ENCODE results near the gene GPR157. TPM values are rescaled to one million over a fixed set of nuclear protein-coding genes. Genes with fewer than 3 reads are reported as not detected.

GPR157 gene
- total RNA-seq, 1 donor from 2014 or later: 12.2 TPM

DNA sequence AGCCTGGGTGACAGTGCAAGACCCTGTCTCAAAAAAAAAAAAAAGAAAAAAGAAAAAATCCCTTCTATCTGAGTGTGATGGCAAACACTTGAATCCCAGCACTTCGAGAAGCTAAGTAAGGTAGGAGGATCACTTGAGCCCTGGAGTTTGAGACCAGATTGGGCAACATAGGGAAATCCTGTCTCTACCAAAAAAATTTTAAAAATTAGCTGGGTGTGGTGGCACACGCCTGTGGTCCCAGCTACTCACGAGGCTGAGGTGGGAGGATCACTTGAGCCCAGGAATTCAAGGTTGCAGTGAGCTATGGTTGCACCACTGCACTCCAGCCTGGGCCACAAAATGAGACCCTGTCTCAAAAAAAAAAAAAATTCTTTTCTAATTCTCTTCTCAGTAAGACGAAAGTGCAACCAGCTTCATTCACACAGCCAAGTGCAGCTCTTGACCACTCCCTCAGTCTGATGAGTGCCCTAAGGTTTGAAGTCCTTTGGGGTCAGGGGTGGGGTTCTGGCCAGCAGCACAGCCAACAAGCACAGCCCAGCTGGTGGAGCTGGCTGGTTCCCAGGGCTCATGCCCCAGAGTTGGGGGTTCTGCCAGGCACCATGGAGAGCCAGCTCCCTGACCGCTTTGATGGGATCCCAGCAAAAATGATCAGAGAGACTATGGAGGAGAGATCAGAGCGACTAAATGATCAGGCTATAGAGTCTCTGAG lies 67.5 kb downstream of the GPR157 start:
- no peak for DNase-seq (ENCODE audit: low spot score)

DNA sequence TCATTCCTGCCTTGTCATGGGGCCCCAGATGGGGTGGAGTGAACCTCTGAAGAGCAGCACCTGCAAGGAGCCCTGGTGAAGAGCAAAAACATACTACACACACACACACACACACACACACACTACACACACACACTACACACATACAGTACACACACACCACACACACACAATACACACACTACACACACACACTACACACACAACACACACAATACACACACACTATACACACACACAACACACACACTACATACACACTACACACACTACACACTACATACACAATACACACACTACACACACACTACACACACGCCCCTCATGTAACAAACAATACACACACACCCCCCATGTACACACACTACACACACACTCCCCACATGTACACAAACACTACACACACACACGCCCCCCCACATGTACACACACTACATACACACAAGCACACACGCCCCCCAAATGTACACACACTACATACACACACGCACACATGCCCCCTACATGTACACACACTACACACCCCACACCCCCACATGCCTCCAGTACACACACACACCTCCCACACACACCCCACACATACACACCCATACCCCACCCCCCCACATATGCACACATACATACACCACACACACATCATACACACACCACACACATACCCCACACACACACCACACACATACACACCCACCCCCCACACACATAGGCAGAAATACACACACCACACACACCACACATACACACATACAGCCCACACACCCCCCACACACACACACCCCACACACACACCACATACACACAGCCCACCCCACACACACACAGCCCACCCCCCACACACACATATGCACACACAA lies 68.8 kb downstream of the GPR157 start:
- no peak for DNase-seq (ENCODE audit: low spot score)

DNA sequence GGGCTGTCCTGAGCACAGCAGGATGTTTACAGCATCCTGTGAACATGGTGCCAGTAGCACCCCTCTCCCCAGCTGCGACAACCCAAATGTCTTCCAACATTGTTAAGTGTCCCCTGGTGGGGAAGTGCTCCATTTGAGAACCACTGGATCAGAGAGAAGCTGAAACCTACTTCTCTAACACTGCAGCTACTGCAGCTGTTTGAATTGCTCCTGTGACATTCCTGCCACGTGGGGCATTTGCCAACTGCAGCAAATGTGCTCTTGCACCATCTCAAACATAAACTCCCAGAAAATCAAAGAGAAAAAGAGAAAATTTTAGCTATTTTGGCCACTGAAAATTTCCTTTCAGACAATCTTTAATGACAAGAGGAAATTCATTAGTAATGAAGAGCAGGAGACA lies 70.4 kb downstream of the GPR157 start:
- DNase-seq (ENCODE audit: low spot score): no peak

DNA sequence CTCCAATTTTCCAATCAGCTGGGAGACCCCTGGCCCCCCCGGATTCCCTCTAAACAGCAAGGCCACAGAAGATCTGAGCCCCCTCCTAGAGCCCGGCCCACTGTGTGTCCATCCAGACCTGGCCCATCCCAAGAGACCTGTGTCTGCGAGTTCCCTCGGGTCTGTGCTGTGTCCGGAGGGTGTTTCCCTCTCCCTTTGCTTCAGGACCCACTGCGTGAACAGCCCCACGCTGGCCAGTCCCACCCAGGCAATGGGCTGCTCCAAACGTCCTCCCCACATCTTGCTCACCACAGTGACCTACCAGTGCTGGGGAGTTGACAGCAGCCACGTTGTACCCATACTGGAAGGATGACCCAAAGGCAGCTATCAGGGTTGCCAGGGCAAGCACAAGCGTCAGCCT lies 71.1 kb downstream of the GPR157 start:
- no peak for DNase-seq (ENCODE audit: low spot score)

DNA sequence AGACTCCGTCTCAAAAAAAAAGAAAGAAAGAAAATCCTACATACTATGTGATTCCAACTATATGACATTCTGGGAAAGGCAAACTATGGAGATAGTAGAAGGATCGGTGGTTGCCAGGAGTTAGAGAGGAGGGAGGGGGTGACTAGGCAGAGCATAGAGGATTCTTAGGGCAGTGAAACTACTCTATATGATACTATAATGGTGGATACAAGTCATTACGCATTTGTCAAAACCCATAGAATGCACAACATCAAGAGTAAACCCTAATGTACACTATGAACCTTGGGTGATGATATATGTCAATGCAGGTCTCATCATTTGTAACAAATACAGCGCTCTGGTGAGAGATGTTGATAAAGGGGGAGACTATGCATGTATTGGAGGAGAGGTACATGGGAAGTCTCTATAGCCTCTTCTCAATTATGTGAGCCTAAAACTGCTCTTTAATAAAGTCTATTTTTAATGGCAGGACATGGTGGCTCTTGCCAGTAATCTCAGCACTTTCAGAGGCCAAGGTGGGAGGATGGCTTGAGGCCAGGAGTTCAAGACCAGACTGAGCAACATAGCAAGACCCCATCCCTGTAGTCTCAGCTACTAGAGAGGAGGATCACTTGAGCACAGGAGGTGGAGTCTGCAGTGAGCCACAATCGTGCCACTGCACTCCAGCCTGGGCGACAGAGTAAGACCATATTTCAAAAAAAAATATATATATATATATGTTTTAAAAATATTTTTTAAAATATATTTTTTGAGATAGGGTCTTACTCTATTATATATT lies 76.4 kb downstream of the GPR157 start:
- DNase-seq (ENCODE audit: low spot score): no peak

DNA sequence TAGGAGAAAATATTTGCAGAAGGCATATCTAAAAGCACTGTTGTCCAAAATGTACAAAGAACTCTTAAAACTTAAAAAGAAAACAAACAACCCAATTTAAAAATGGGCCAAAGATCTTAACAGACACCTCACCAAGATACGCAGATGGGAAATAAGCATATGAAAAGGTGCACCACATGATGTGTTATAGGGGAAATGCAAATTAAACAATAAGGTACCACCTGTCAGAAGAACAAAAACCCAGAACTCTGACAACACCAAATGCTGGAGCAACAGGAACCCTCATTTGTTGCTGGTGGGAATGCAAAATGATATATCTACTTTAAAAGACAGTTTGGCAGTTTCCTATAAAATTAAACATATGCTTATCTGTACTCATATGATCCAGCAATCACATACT lies 77.5 kb downstream of the GPR157 start:
- DNase-seq (ENCODE audit: low spot score): no peak

GRCh38 chr1:9050803-9051202 lies 78.1 kb downstream of the GPR157 start:
- DNase-seq (ENCODE audit: low spot score): no peak

Other genes starting within 250 kb of the GPR157 start
- not detected for gene CA6, start 183.2 kb downstream of the GPR157 start, total RNA-seq
- gene SLC2A7, start 102.7 kb downstream of the GPR157 start, total RNA-seq: not detected
- gene SLC2A5, start 59.5 kb downstream of the GPR157 start, total RNA-seq: 1.1 TPM
- gene H6PD, start 105.7 kb upstream of the GPR157 start, total RNA-seq: 70.7 TPM
- gene SPSB1, start 163.8 kb upstream of the GPR157 start, total RNA-seq: 15.1 TPM

Measured in ureter (tissue), 1 donor.